Left kidney (tissue), 2 donors: Measurements from ENCODE around the gene SGPP2. TPM values are rescaled to one million over a fixed set of nuclear protein-coding genes. Genes with fewer than 3 reads are reported as not detected.

Source experiments
- DNase-seq: peaks from one replicate; pipeline ENCODE4 v3.0.0-alpha.2; 2013
- polyA plus RNA-seq: library from polyadenylated mRNA; unstranded; fragments of 120-200 nt; gene quantifications from one replicate; pipeline ENCODE4 v1.2.1, GENCODE V29; 2013; ENCODE audit not compliant: insufficient read length

SGPP2 gene
- polyA plus RNA-seq, 1 donor = 17.4 TPM

- no peak for DNase-seq
These were observed 44.0 kb downstream of the SGPP2 start for GRCh38 chr2:222468346-222468745.

- DNase-seq = no peak
These were observed 46.6 kb downstream of the SGPP2 start for GRCh38 chr2:222470802-222471468.

- no peak for DNase-seq
These were observed 53.7 kb downstream of the SGPP2 start for GRCh38 chr2:222477962-222478608.

- DNase-seq = no peak
These were observed 55.5 kb downstream of the SGPP2 start for GRCh38 chr2:222479859-222480258.

GRCh38 chr2:222480497-222480896 lies 56.2 kb downstream of the SGPP2 start:
- no peak for DNase-seq

- DNase-seq = no peak
These were observed 57.6 kb downstream of the SGPP2 start for GRCh38 chr2:222481941-222482340.

GRCh38 chr2:222483513-222484039 lies 59.2 kb downstream of the SGPP2 start:
- no peak for DNase-seq

GRCh38 chr2:222485367-222486211 lies 61.2 kb downstream of the SGPP2 start:
- DNase-seq = no peak

- no peak for DNase-seq
These were observed 65.8 kb downstream of the SGPP2 start for GRCh38 chr2:222490131-222490530.

GRCh38 chr2:222492683-222493082 lies 68.3 kb downstream of the SGPP2 start:
- no peak for DNase-seq

GRCh38 chr2:222494104-222494739 lies 69.9 kb downstream of the SGPP2 start:
- no peak for DNase-seq

GRCh38 chr2:222495388-222495787 lies 71.0 kb downstream of the SGPP2 start:
- DNase-seq = no peak

- DNase-seq = no peak
These were observed 74.9 kb downstream of the SGPP2 start for GRCh38 chr2:222499226-222499625.

GRCh38 chr2:222504191-222504590 lies 79.8 kb downstream of the SGPP2 start:
- DNase-seq = no peak

GRCh38 chr2:222504719-222505118 lies 80.4 kb downstream of the SGPP2 start:
- no peak for DNase-seq

GRCh38 chr2:222506230-222506935 lies 82.0 kb downstream of the SGPP2 start:
- DNase-seq = no peak

GRCh38 chr2:222514901-222515300 lies 90.6 kb downstream of the SGPP2 start:
- no peak for DNase-seq

GRCh38 chr2:222518570-222519381 lies 94.4 kb downstream of the SGPP2 start:
- DNase-seq = peak; percentile 32

GRCh38 chr2:222521099-222521498 lies 96.8 kb downstream of the SGPP2 start:
- no peak for DNase-seq

GRCh38 chr2:222522082-222522481 lies 97.7 kb downstream of the SGPP2 start:
- no peak for DNase-seq
